Effector CD4-positive, alpha-beta T cell (primary cell): ENCODE results near the gene PTBP3.
"Not testable (repeated sequence)": the region's sequence is repeated elsewhere in the genome, so short reads cannot be mapped to it uniquely, and the experiment has no call there.

Experiments
- DNase-seq: peaks from one replicate; pipeline ENCODE4 v3.0.0-alpha.2; 2020
- total RNA-seq: gene quantifications from one replicate; lab custom pipeline; 2026; lab: John Stamatoyannopoulos, UW

The PTBP3 gene, protein sequence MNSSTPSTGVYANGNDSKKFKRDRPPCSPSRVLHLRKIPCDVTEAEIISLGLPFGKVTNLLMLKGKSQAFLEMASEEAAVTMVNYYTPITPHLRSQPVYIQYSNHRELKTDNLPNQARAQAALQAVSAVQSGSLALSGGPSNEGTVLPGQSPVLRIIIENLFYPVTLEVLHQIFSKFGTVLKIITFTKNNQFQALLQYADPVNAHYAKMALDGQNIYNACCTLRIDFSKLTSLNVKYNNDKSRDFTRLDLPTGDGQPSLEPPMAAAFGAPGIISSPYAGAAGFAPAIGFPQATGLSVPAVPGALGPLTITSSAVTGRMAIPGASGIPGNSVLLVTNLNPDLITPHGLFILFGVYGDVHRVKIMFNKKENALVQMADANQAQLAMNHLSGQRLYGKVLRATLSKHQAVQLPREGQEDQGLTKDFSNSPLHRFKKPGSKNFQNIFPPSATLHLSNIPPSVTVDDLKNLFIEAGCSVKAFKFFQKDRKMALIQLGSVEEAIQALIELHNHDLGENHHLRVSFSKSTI
- 227 reads per million, percentile 93 among the genes with 10 or more reads in this experiment for total RNA-seq

DNA sequence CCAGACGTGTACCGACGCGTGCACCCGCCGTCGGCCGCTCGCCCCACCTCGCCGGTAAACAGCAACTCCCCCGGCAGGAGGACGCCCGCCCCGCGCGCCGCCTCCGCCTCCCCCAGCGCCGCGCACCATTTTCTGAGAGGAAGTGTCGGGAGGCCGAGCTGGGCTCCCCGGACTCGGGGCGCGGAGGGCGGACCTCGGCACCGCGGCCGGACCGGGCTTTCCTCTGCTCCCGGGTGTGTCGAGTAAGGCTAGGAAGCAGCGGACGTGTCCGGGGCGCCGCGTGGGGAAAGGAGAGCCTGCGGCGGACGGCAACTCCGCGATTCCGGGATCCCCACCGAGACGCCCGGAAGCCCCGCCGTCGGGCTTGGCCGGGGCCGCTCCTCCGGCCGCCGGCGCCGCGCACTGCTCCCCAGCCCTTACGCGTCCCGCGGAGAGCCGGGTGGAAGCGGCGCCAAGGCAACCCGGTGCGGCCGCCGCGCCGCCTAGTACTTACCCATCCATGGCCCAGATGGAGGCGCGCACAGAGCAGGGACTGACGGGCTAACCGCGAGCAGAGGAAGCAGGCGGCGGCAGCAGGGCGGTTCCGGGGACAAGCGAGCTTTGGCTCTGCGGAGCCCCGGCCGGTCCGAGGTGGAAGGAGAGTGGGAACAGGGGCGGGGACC is at the start of gene PTBP3:
Gene PTBP3, minus strand, starts transcription at position 643 of the 662 bp plus-strand sequence. CDS start 35,754 bp downstream, outside the sequence.
- DNase-seq = peak; percentile 72

DNA sequence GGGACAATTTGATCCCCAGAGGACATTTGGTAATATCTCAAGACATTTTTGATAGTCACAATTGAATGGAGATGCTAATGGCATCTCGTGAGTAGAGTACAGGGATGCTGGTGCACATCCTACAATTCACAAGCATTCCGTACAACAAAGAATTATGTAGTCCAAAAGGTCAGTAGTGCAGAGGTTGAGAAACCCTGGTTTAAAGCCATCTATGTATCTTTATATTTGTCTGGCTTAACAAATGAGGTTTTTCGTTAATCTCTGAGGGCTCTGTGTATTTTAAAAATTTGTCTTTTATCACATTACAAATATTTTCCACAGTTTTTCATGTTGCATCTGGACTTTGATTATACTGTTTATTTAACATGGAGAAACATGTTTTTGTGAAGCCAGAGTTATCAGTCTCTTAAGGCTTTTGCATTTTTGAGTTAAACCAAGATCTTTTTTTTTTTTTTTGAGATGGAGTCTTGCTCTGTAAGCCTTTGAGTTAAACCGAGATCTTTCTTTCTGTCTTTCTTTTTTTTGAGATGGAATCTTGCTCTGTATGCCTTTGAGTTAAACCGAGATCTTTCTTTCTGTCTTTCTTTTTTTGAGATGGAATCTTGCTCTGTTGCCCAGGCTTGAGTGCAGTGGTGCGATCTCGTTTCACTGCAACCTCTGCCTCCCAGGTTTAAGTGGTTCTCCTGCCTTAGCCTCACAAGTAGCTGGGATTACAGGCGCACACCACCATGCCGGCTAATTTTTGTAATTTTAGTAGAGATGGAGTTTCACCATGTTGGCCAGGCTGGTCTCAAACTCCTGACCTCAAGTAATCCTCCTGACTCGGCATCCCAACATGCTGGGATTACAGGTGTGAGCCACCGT is 49.3 kb upstream of the PTBP3 start:
- DNase-seq = no peak

DNA sequence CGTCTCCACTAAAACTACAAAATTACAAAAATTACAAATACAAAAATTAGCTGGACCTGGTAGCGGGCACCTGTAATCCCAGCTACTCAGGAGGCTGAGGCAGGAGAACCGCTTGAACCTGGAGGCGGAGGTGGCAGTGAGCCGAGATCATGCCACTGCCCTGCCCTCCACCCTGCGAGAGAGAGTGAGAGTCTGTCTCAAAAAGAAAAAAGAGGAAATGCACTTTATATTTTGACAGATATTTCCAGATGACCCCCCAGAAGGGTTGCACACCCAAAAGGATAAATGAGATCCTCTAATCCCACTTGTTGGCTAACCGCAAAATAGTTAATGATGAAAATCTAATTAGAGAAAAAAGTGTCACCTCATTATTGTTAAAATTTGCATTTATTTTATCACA is 48.6 kb upstream of the PTBP3 start:
- DNase-seq = no peak

DNA sequence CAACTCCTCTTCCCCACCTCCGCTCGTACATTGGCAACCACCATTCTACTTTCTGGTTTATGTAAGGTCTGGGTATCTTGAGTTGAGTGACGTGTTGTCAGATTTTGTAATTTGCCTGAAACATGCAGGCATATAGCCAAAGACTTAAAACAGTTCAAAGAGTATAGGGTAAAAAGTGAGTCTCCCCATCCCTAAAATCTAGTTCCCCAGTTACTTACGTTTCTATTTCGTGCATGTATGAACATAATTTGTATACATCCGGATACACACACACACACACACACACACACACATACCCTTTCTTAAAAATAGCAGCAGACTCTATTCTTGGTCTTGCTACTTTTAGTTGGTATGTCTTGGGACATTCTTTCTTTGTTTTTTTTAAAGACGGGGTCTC is 47.4 kb upstream of the PTBP3 start:
- no peak for DNase-seq

DNA sequence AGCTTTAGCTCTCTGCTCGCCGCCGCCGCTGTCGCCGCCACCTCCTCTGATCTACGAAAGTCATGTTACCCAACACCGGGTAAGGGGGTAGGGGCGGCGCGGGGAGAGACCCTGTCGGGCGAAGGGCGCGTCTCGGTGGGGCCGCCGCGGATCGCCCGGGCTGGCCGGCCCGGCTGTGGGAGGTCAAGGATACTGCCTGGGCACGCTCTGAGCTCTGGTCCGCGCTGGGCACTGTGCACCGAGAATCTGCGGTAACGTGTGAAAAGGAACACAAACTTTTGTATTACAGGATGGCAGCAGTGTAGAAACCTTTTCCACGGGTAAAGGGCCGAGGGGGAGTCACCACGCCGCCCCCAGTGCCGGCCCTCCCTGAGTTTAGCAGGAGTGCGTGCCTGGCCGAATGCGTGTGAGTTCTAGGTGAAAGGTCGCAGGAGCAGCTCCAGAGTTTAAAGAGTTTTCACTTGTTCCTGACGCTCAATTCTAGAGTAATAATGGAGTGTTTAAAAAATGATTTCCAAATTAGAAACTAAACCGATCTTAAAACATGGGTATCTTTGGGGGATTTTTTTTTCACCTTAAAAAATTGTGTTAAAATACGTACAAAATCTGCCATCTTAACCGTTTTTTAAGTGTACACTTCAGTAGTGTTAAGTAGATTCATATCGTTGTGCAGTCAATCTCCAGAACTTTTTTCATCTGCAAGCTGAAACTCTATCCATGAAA is 46.8 kb upstream of the PTBP3 start, which contains the start of gene HSDL2:
Gene HSDL2, plus strand, starts transcription at position 7 of the 723 bp plus-strand sequence. Its CDS starts 56 bp downstream, at position 63.
- DNase-seq = no peak

DNA sequence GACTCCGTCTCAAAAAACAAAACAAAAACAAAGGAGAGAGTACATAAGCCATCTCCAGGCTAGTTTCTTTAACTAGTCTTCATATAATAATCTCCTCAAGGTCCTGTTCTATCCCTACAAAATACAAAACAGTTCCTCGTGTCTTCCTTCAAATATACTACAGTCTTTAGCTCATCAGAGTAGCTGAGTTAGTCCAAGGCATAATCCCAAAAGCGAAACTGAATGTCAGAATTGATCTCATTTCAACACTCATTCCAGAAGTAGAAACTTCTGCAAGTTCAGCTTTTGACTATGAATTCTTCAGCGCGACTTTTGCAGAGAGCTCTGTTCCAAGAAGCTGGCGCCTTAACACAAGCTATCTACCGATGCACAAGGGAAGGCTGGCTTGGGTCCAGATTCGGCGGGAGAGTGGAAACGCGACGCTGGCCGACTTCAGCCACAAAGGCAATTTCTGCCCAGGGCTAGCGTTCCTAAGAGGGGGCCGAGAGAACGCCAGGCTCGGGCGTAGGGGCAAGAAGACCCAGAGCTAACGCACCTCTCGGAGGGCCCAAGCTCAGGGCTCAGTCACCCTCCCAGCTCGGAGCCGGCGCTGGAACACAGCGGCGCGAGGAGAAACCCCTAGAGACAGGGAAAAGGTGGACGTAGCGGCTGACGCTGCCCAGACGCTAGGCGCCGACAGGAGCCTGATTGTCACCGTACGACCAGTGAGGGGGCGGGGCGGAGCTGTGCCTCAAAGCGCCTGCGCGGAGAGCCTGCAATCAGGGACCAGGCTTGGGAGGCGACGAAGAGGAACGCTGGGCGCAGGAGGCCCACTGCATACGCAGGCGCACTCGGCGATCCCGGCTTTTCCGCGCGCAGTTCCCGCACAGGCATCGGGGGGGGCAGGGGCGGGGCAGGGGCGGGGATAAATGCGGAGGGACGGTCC is 46.0 kb upstream of the PTBP3 start:
- DNase-seq = peak; percentile 97

DNA sequence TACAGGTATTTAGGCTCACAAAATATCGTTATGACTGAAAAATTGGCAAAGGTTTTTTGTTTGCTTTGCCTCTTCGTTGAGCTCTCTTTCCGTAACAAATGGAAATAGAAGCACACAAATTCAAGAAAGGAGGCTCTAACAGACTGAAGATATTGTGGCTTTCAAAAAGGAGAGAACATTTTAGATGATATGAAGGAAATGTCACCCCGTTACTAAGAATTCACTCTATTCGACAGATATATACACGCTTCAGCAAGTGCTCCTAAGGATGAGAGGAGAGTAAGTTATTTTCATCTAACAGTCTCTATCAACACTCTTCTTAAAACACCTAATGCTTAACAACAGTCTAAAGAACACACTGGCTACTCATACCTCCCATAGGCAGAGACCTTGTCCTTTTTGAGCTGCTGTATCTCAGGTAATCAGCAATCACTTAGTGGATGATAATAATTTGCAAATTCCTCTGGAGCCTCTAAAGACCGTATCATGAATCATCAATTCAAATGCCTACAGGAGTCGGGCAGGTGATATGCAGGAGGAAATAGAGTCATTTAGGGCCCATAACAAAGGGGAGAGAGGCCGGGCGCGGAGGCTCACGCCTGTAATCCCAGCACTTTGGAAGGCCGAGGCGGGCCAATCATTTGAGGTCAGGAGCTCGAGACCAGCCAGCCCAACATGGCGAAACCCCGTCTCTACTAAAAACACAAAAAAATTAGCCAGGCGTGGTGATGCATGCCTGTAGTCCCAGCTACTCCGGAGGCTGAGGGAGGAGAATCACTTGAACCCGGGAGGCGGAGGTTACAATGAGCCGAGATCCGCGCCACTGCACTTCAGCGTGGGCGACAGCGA is 45.1 kb upstream of the PTBP3 start:
- no peak for DNase-seq

DNA sequence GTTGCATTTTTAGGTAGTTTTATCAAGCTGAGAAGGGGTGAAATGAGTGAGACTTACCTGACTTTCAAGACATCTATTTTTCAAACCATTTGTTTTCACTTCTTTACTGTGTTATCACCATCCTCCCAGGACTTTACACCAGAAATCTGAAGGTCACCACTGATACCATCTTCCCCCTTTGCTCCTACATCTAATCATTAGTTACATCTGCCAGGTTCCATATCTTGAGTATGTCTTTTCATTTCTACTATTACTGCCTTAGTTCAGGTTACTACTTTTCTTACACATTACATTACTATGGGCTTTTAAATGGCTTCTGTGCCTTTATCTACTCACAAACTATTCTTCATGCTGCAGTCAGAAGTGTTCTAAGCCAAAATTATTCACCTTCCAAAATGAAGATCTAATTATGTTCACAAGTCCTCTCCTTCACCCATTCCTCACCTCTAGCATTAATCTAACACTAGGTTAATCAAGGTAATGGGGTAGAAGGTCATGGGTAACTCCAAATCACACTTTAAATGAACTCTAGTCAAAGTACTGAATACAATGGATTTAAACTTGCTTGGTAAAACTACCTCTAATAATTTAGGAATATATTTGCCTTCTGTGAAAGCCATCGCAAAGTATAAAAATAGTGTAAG is 44.4 kb upstream of the PTBP3 start:
- DNase-seq = no peak

DNA sequence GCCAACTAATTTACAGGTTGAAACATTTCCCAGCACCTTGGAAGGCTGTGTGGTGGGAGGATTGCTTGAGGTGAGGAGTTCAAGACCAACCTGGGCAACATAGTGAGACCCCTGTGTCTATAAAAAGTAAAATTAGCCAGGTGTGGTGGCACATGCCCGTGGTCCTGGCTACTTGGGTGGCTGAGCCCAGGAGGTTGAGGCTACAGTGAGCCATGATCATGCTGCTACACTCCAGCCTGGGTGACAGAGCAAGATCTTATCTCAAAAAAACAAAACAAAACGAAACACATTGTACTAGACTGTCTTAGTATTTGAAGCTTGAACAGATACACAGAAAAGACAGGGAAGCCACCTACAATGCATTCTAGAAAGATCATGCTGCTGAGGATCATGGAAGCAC is 43.7 kb upstream of the PTBP3 start:
- DNase-seq = no peak

DNA sequence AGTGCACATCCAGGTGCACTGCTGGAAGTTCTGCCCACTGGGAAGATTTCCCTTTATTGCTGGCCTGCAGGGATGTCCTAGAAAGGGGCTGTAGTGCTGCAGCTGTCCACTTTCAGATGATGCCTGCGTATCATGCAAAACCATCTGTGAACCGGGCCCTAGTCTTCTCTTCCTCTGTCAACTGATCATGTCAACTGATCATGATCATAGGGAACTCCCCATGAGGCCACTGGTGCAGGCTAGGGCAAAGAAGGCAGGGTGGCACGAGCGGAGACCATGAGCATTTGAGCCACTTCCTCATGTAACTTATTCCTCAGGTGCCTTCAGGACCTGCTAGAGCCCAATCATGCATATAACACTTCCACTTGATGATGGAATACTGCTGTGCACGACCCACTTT is 41.9 kb upstream of the PTBP3 start:
- DNase-seq = no peak

DNA sequence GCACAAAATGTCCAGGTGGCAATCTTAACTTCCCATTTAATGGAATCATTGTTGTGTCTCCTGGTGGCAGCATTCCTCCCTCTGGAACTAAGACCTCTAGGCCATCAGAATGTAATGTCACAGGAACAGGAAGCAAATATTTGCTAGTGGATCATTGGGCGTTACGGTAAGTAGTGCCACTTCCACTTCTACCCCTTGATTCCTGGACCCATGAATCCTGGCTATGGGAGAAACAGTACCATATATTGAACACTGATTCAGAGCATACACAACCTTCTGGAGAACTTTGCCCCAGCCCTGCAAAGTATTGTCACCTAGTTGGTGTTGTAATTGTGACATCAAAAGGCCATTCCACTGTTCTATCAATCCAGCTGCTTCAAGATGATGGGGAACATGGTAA is 40.8 kb upstream of the PTBP3 start:
- DNase-seq = not testable (repeated sequence)

DNA sequence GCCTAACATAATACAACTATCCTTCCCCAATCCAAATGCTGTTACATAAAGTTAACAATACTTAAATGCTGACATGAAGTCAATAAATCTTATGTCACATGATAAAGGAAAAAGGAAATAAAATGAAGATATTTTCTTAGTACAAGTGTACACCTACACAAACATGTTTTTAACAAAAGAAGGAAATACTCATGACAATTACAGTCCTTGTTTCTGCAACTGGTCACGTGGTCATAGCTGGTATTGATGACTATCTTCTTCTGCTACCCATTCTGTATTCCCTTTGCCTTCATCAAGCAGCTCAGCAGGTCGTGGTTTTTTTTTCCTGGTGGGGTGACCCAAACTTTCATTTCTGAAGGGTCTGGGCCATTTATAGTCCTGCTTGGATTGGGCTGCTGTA is 40.2 kb upstream of the PTBP3 start:
- not testable (repeated sequence) for DNase-seq

DNA sequence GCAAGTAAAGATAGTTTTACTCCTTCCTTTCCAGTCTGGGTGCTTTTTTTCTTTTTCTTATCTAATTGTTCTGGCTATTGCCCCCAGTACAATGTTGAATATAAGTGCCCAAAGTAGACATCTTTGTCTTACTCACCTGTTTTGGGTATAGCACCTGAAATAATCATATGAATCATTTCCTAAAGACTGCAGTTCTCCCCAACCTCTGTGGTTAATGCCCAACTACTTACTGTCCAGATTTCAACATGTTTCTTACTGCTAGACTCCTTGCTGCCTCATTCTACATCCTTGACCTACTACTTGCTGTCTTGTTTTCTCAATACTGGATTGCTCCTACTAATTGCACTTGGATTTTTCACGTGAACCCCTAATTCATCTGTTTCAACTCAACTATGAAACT is 37.6 kb upstream of the PTBP3 start:
- DNase-seq = no peak

DNA sequence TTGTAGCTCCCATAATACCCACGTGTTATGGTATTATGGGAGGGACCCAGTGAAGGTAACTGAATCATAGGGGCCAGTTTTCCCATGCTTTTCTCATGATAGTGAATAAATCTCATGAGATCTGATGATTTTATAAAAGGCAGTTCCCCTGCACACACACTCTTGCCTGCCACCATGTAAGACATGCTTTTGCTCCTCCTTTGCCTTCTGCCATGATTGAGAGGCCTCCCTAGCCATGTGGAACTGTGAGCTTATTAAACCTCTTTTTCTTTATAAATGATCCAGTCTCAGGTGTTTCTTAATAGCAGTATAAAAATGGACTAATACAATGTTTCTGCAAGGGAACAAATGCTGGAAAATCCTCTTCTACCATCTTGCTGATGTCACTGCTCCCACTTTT is 36.4 kb upstream of the PTBP3 start:
- DNase-seq = no peak

DNA sequence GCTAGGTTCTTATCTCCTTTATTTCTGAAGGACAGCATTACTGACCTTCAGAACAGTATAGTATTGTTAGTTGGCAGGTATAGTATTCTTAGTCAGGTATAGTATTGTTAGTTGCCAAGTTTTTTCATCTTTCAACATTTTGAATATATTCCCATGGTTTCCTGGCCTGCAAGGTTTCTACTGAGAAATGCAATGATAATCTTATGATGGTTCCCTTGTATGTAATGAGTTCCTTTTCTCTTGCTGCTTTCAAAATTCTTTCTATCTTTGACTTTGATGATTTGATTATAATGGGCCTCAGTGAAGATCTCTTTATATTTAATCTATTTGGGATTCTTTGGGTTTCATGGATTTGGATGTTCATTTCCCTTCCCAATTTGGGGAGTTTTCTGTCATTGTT is 34.0 kb upstream of the PTBP3 start:
- no peak for DNase-seq

DNA sequence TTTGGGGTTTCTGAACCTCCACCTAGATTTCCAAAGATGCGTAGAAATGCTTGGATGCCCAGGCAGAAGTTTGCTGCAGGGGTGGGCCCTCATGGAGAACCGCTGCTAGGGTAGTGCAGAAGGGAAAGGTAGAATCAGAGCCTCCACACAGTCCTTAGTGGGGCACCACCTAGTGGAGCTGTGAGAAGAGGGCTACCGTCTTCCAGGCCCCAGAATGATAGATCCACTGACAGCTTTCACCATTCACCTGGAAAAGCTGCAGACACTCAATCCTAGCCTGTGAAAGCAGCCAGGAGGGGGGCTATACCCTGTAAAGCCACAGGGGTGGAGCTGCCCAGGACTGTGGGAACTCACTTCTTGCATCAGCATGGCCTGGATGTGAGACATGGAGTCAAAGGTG is 33.2 kb upstream of the PTBP3 start:
- no peak for DNase-seq

DNA sequence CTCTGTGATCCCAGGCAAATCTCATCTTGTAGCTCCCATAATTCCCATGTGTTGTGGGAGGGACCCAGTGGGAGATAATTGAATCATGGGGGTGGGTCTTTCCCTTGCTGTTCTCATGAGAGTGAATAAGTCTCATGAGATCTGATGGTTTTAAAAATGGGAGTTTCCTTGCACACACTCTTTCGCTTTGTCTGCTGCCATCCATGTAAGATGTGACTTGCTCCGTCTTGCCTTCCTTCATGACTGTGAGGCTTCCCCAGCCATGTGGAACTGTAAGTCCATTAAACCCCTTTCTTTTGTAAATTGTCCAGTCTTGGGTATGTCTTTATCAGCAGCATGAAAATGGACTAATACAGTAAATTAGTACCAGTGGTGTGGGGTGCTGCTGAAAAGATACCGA is 31.8 kb upstream of the PTBP3 start:
- DNase-seq = not testable (repeated sequence)

DNA sequence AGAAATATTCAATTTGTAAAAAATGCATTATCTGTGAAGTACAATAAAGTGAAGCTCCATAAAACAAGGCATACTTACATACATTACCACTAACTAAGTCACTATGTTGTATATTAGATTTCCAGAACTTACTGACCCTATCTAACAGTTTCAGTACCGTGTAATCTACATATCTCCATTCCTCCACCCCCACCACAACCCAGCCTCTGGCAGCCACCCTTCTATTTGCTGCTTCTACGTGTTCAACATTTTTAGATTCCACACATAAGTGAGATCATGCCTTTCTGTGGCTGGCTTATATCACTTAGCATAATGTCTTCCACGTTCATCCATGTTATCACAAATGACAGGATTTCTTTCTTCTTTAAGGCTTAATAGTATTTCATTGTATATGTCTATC is 31.3 kb upstream of the PTBP3 start:
- DNase-seq = no peak

DNA sequence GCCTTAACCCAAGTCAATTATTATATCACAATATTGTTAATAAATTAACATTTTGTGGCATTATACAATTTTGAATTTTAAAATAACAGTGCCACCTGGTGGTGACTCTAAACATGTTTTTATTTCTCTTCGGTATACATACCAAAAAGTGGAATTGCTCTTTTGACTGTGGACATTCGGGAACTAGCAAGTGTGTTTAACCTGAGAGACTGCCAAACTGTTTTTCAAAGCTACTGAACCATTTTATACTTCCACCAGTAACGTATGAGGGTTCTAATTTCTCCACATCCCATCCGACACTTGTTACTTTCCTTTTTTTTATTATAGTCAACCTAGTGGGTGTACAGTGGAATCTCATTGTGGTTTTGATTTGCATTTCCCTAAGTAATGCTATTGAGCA is 28.2 kb upstream of the PTBP3 start:
- peak; percentile 30 for DNase-seq
